Measurements from ENCODE around the gene MAP7.

The MAP7 gene

GRCh38 chr6:136529710-136530109, 20.5 kb downstream of the MAP7 start:
- no peak overlapping the region for H3K4me3 ChIP-seq (ENCODE audit: low read depth, low read length)
- POLR2A ChIA-PET = no interaction called here
- DNase-seq (ENCODE audit: low read depth, low spot score) = no peak
- TF ChIP-seq, protein P1, sequence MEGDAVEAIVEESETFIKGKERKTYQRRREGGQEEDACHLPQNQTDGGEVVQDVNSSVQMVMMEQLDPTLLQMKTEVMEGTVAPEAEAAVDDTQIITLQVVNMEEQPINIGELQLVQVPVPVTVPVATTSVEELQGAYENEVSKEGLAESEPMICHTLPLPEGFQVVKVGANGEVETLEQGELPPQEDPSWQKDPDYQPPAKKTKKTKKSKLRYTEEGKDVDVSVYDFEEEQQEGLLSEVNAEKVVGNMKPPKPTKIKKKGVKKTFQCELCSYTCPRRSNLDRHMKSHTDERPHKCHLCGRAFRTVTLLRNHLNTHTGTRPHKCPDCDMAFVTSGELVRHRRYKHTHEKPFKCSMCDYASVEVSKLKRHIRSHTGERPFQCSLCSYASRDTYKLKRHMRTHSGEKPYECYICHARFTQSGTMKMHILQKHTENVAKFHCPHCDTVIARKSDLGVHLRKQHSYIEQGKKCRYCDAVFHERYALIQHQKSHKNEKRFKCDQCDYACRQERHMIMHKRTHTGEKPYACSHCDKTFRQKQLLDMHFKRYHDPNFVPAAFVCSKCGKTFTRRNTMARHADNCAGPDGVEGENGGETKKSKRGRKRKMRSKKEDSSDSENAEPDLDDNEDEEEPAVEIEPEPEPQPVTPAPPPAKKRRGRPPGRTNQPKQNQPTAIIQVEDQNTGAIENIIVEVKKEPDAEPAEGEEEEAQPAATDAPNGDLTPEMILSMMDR (IDR thresholded peaks at IDR 0.05; ENCODE audit: insufficient read depth, low read length, missing control alignments) = no peak
- CTCF ChIA-PET = interaction anchor here (1.2 to 1.9 kb wide), 2 partner anchors 9 to 23 kb away, joined by 3 to 4 read pairs; no protein-coding TSS in a partner anchor

DNA sequence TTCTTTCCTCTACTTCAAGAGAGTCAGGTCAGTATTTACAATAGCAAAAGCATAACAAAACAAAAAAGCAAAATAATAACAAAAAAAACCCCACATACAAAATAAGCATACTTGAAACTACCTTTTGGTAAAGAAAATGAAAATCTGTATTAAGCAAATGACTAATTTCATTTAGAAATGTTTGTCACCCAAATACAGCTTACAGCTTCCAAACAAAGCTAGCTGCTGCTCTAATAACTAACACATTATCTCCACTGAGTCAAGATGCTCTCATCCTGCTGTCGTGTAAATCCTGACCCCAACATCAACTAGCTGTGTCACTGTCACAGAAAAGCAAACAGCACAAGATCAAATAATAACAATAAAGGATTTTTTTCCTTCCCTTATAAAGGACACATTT, 21.7 kb downstream of the MAP7 start:
- ChIA-PET CTCF (interaction anchor here (1.9 kb wide), 1 partner anchor 24 kb away, joined by 4 read pairs; no protein-coding TSS in a partner anchor), POLR2A (no interaction called here)
- TF ChIP-seq, protein P1 (IDR thresholded peaks at IDR 0.05; ENCODE audit: insufficient read depth, low read length, missing control alignments) = no peak
- no peak for DNase-seq (ENCODE audit: low read depth, low spot score)
- no peak overlapping the region for H3K4me3 ChIP-seq (ENCODE audit: low read depth, low read length)

DNA sequence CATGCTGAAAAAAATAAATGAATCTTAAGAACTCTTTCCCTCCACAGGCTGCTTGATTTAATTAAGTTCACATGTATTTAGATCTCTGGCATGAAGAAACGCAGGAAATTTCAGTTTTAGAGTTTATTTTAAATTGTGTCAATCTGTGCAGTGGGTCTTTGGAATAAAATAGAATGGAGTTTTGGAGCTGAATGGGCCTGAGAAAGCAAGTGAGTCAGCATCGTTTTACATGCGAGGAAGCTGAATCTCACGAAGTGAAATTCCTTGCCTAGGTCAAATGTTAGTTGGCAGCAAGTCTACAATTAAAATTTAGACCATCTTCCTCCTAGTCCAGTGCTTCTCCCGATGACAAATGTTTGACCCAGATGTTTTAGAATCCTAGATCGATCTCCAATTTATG, 22.4 kb downstream of the MAP7 start:
- TF ChIP-seq, protein P1 (IDR thresholded peaks at IDR 0.05; ENCODE audit: insufficient read depth, low read length, missing control alignments) = no peak
- POLR2A ChIA-PET = no interaction called here
- CTCF ChIA-PET = interaction anchor here (1.9 kb wide), 1 partner anchor 25 kb away, joined by 4 read pairs; no protein-coding TSS in a partner anchor
- no peak overlapping the region for H3K4me3 ChIP-seq (ENCODE audit: low read depth, low read length)
- DNase-seq (ENCODE audit: low read depth, low spot score) = no peak

- ChIA-PET POLR2A (interaction anchor here (1.2 kb wide), 1 partner anchor 265 kb away, joined by 3 read pairs; the partner anchor contains the start of gene MAP3K5), CTCF (interaction anchor here (1.2 to 2.0 kb wide), 3 partner anchors 20 to 267 kb away, joined by 3 to 6 read pairs (median 4); partner anchors contain the start of gene MAP7)
- no peak for DNase-seq (ENCODE audit: low read depth, low spot score)
- TF ChIP-seq, protein P1 (IDR thresholded peaks at IDR 0.05; ENCODE audit: insufficient read depth, low read length, missing control alignments) = no peak
- no peak overlapping the region for H3K4me3 ChIP-seq (ENCODE audit: low read depth, low read length)
These were observed 23.3 kb downstream of the MAP7 start for GRCh38 chr6:136526937-136527336.

DNA sequence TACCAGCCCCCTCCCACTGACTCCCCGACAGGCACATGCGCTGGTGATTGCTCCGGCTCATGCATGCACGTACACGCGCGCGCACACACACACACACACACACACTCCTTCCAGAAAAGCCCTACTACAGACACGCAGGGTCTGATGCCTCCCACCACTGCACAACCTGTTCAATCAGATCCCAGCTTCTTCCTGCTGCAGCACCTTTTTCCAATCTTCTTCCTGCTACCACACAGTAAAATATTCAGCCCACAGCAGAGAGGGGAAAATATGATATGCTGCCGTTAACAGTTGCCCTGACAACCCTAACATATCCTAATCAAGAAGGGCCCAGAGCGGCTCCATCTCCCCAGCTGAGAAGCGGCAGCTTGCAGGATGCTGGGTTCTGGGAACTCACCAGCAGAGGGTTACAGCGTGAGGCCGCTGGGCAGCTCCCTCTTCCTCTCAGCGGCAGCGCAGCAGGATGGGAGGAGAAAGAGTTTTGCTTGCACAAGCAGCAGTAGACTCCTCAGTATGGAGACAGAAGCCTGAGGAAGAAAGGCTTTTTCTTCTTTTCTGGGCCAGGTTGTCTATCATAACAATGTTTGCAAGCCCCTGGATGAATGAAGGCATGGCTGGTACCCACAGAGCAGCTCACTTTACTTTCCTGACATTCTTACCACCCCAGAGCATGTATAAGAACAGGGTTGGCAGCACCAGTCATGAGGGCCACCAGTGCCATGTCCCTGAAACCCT, 23.9 kb downstream of the MAP7 start:
- CTCF ChIA-PET = interaction anchor here (0.7 to 2.0 kb wide), 6 partner anchors 18 to 715 kb away, joined by 3 to 6 read pairs (median 4); partner anchors contain the start of genes MAP3K5 and MAP7
- POLR2A ChIA-PET = interaction anchor here (1.2 kb wide), 1 partner anchor 266 kb away, joined by 3 read pairs; the partner anchor contains the start of gene MAP3K5
- no peak for DNase-seq (ENCODE audit: low read depth, low spot score)
- TF ChIP-seq, protein P1 (IDR thresholded peaks at IDR 0.05; ENCODE audit: insufficient read depth, low read length, missing control alignments) = peak; percentile 58
- H3K4me3 ChIP-seq (ENCODE audit: low read depth, low read length) = no peak overlapping the region

DNA sequence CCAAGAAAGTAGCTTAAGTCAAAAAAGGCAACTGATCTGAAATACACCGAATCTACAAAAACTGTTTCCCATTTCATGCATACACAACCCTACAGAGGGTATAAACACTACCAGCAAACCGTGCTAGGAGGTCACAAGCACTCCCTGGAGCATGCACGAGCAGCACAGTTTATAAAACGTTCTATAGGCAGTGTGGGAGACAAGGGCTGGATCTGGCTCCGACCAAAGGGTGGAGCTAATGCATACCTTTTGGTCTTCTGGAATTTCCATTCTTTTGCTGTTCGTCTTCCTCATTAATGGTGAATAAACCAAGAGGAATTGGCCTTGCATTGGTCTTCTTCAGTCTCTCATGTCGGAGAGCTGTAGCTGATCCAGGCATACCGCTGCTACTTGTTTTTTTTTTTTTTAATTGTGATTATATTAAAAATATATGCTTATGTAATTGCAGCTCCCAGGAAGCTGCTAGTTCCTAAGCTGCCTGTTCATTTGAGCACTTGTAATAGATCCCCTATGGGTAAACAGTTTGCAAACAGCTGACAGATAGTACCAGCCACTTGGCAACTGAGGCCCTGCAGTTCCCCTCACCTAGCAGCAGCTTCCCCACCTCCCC, 24.5 kb downstream of the MAP7 start:
- ChIA-PET CTCF (interaction anchor here (0.7 to 2.0 kb wide), 6 partner anchors 19 to 716 kb away, joined by 3 to 6 read pairs (median 4); partner anchors contain the start of genes MAP3K5 and MAP7), POLR2A (interaction anchor here (1.2 kb wide), 1 partner anchor 267 kb away, joined by 3 read pairs; the partner anchor contains the start of gene MAP3K5)
- TF ChIP-seq, protein P1 (IDR thresholded peaks at IDR 0.05; ENCODE audit: insufficient read depth, low read length, missing control alignments) = no peak
- no peak for DNase-seq (ENCODE audit: low read depth, low spot score)
- H3K4me3 ChIP-seq (ENCODE audit: low read depth, low read length) = no peak overlapping the region
